Activated CD4-positive, alpha-beta T cell treated with anti-CD3 and anti-CD28 coated beads, Interleukin-2, amount 10 ng/mL, durations not matched to agents 7 days and 5 days (primary cell): ENCODE results near the gene ACYP2. TPM values are rescaled to one million over a fixed set of nuclear protein-coding genes. Genes with fewer than 3 reads are reported as not detected.
"Not testable (repeated sequence)": the region's sequence is repeated elsewhere in the genome, so short reads cannot be mapped to it uniquely, and the experiment has no call there.

Source experiments
- CTCF ChIA-PET: fragments of 350-600 bp; sonication (Branson Sonifier 250); formaldehyde crosslinking; loops from one replicate; lab custom pipeline; 2021; ENCODE audit warnings: antibody characterized with exemption; lab: Charles Lee
- POLR2A ChIA-PET: fragments of 350-600 bp; sonication (Branson Sonifier 250); formaldehyde crosslinking; loops from one replicate; lab custom pipeline; 2021; ENCODE audit warnings: antibody characterized with exemption; lab: Charles Lee
- DNase-seq: peaks from one replicate; pipeline ENCODE4 v3.0.0-alpha.2; 2020
- H3K27ac Mint-ChIP-seq: one replicate; pipeline ENCODE4 v1.8.0; 2021; ENCODE audit warnings: mild to moderate bottlenecking, moderate library complexity, mixed read lengths
- H3K27me3 Mint-ChIP-seq: one replicate; pipeline ENCODE4 v1.8.0; 2021; ENCODE audit warnings: mixed read lengths
- H3K36me3 Mint-ChIP-seq: one replicate; pipeline ENCODE4 v1.8.0; 2021; ENCODE audit warnings: low read depth, mixed read lengths
- H3K4me1 Mint-ChIP-seq: one replicate; pipeline ENCODE4 v1.8.0; 2021; ENCODE audit warnings: mixed read lengths
- H3K4me3 Mint-ChIP-seq: one replicate; pipeline ENCODE4 v1.8.0; 2021; ENCODE audit warnings: mild to moderate bottlenecking, moderate library complexity, mixed read lengths
- H3K9me3 Mint-ChIP-seq: one replicate; pipeline ENCODE4 v1.8.0; 2021; ENCODE audit warnings: mixed read lengths
- total RNA-seq, 2 experiments: library from RNA; stranded (reverse); gene quantifications; one replicate each; pipeline ENCODE4 v1.2.3, GENCODE V29; 2021

The ACYP2 gene
- total RNA-seq, 2 experiments from 2014 or later, result 12.9 to 13.1 TPM

DNA sequence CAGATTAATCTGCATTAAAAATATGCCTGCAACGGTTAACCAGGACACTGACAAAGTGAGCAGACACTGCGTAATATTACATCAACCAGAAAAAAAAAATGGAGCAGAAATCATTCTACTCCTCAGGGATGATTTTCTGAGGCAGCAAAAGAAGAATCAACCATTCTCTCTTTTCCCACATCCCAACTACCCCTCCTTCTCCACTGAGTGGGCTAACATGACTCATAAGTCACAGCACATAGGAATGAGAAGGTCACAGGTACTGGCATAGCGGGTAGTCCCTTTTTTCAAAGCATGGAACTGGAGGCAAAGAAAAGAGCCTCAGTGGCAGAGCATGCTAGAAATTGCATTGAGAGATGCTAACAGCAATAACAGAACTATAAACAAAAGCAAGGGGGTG is 194.9 kb downstream of the ACYP2 start:
- no peaks in the 10 kb centered on the region for H3K36me3 Mint-ChIP-seq
- POLR2A ChIA-PET, result no interaction called here
- no peak overlapping the region for H3K4me3 Mint-ChIP-seq
- H3K4me1 Mint-ChIP-seq, result no peaks in the 10 kb centered on the region
- CTCF ChIA-PET, result interaction anchor here (0.7 kb wide), 1 partner anchor 376 kb away, joined by 3 read pairs; no protein-coding TSS in a partner anchor
- peaks cover 2% of the 10 kb centered on the region for H3K9me3 Mint-ChIP-seq
- peaks cover 11% of the 10 kb centered on the region for H3K27me3 Mint-ChIP-seq
- no peak overlapping the region for H3K27ac Mint-ChIP-seq
- no peak for DNase-seq

DNA sequence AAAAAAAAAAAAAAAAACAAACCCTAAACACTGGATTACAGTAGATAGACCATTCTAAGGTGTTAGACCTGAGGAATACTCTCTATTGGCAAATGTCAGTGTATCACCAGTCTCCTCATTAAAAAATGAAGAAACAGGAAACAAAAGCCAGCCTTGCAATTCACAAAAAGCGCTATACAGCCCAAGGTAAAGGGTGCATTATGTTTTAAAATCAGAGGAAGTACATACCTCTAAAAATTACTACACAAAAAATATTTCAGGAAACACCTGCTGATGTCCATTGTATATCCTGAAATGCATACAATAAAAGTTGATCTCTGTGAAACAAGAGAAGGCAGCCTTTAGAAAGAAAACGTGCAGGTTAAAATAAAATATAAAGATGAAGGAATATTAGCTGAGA is 195.5 kb downstream of the ACYP2 start:
- Mint-ChIP-seq H3K4me1 (no peaks in the 10 kb centered on the region), H3K27ac (no peak overlapping the region), H3K4me3 (no peak overlapping the region), H3K27me3 (peaks cover 11% of the 10 kb centered on the region), H3K9me3 (peaks cover 2% of the 10 kb centered on the region), H3K36me3 (no peaks in the 10 kb centered on the region)
- ChIA-PET CTCF (interaction anchor here (0.7 kb wide), 1 partner anchor 376 kb away, joined by 3 read pairs; no protein-coding TSS in a partner anchor), POLR2A (no interaction called here)
- DNase-seq, result no peak

DNA sequence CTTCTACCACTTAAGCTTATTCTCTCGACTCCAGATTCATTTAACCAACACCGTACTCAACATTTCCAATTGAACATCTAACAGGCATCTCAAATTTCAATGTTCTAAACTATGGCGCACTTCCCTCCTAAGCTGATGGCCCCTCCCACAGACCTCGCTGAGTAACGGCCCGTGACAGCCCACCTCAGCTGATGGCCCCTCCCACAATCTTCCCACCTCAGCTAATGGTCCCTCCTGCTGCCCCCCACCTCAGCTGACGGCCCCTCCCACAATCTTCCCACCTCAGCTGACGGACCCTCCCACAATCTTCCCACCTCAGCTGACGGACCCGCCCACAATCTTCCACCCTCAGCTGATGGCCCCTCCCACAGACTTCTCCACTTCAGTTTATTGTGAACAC is 197.7 kb downstream of the ACYP2 start:
- POLR2A ChIA-PET, result no interaction called here
- Mint-ChIP-seq H3K27me3 (peaks cover 12% of the 10 kb centered on the region), H3K36me3 (no peaks in the 10 kb centered on the region), H3K27ac (no peak overlapping the region), H3K4me1 (no peaks in the 10 kb centered on the region), H3K9me3 (peaks cover 2% of the 10 kb centered on the region), H3K4me3 (no peak overlapping the region)
- DNase-seq, result no peak
- CTCF ChIA-PET, result interaction anchor here (1.1 kb wide), 1 partner anchor 9 kb away, joined by 3 read pairs; no protein-coding TSS in a partner anchor

DNA sequence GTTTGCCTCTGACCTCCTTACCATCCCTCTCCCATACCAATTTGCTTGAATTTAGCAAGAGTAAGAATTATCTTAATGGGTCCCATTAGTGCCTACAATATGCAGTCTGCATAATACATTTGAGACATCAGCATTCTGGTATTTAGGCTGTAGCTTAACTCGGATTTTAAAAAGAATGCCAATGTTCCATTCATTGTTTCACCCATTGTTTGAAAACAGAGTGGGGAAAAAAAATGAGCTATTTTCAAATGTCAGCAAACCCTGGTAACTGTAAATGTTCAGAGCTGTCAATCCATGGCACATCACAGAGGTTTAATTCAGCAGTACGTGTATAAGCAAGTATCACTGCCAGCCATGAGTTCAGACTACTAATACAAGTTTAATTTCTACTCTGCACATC is 202.6 kb downstream of the ACYP2 start:
- H3K4me1 Mint-ChIP-seq, result no peaks in the 10 kb centered on the region
- CTCF ChIA-PET, result no interaction called here
- H3K27me3 Mint-ChIP-seq, result peaks cover 17% of the 10 kb centered on the region
- H3K36me3 Mint-ChIP-seq, result no peaks in the 10 kb centered on the region
- H3K27ac Mint-ChIP-seq, result no peak overlapping the region
- no peak overlapping the region for H3K4me3 Mint-ChIP-seq
- H3K9me3 Mint-ChIP-seq, result peaks cover 2% of the 10 kb centered on the region
- no peak for DNase-seq
- POLR2A ChIA-PET, result no interaction called here

DNA sequence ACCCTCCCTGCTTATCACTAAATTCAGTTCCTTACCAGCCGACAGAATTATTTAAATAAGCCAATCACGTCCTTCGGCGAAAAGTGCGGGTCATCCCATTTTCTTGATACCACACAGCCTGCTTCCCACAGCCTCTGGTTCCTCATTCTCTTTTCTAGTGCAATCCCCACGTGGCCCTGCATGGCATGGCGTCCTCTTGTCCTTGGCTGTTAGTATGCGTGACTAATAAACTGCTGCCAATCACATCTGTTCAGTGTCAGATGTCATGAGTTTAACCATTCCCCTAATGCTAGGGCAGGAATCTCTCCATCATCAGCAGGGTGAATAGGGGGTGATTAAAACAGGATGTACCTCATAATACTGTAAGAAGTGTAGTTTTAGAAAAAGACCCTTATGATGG is 203.4 kb downstream of the ACYP2 start:
- Mint-ChIP-seq H3K27me3 (peaks cover 18% of the 10 kb centered on the region), H3K4me1 (no peaks in the 10 kb centered on the region), H3K27ac (no peak overlapping the region), H3K36me3 (no peaks in the 10 kb centered on the region), H3K9me3 (peaks cover 2% of the 10 kb centered on the region), H3K4me3 (no peak overlapping the region)
- no peak for DNase-seq
- ChIA-PET CTCF (no interaction called here), POLR2A (no interaction called here)

DNA sequence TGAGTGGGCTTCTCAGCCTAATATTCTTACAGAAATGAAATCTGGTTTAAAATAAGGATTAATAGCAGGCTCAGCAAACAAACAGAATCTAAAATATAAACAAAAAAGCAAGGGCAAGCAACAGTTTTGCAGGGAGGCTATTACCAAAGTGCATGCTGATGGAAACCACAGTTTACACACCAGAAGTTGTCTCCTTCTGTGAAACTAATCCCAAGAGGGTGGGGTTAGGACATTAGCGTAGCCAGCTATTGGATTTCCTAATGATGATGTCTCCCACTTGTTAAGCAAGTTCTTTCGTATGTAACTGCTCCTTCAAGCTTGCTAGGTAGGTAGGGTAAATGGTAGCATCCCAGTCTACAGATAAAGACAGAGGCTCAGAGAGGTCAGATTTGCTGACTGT is 205.6 kb downstream of the ACYP2 start:
- Mint-ChIP-seq H3K4me3 (no peak overlapping the region), H3K4me1 (no peaks in the 10 kb centered on the region), H3K36me3 (no peaks in the 10 kb centered on the region), H3K9me3 (peaks cover 5% of the 10 kb centered on the region), H3K27me3 (peaks cover 15% of the 10 kb centered on the region), H3K27ac (no peak overlapping the region)
- POLR2A ChIA-PET, result no interaction called here
- DNase-seq, result no peak
- CTCF ChIA-PET, result no interaction called here

DNA sequence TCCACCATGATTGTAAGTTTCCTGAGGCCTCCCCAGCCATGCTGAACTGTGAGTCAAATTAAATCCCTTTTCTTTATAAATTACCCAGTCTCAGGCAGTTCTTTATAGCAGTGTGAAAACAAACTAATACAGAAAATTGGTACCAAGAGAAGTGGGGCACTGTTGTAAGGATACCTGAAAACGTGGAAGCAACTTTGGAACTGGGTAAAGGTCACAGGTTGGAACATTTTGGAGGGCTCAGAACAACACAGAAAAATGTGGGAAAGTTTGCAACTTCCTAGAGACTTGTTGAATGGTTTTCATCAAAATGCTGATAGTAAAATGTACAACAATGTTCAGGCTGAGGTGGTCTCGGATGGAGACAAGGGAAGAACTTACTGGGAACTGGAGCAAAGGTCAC is 209.1 kb downstream of the ACYP2 start:
- H3K36me3 Mint-ChIP-seq, DNase-seq, H3K27me3 Mint-ChIP-seq, H3K9me3 Mint-ChIP-seq, POLR2A ChIA-PET, H3K4me1 Mint-ChIP-seq, H3K27ac Mint-ChIP-seq, H3K4me3 Mint-ChIP-seq: not testable (repeated sequence)
- CTCF ChIA-PET, result interaction anchor here (0.6 to 1.9 kb wide), 2 partner anchors 10 to 189 kb away, joined by 5 to 6 read pairs; no protein-coding TSS in a partner anchor

DNA sequence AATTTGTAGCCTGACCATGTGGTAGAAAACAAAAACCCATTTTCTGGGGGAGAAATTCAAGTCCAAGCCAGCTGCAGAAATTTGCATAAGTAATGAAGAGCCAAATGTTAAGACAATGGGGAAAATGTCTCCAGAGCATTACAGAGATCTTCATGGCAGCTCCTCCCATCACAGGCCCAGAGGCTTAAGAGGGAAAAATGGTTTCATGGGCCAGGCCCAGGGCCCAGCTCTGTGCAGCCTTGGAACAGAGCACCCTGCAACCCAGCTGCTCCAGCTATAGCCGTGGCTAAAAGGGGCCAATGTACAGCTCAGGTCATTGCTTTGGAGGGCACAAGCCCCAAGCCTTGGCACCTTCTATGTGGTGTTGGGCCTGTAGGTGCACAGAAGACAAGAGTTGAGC is 209.7 kb downstream of the ACYP2 start:
- Mint-ChIP-seq H3K36me3 (no peaks in the 10 kb centered on the region), H3K27ac (no peak overlapping the region), H3K4me3 (no peak overlapping the region), H3K4me1 (peaks cover 4% of the 10 kb centered on the region), H3K27me3 (peaks cover 12% of the 10 kb centered on the region), H3K9me3 (peaks cover 5% of the 10 kb centered on the region)
- CTCF ChIA-PET, result interaction anchor here (0.6 kb wide), 1 partner anchor 189 kb away, joined by 6 read pairs; no protein-coding TSS in a partner anchor
- POLR2A ChIA-PET, result no interaction called here
- no peak for DNase-seq

DNA sequence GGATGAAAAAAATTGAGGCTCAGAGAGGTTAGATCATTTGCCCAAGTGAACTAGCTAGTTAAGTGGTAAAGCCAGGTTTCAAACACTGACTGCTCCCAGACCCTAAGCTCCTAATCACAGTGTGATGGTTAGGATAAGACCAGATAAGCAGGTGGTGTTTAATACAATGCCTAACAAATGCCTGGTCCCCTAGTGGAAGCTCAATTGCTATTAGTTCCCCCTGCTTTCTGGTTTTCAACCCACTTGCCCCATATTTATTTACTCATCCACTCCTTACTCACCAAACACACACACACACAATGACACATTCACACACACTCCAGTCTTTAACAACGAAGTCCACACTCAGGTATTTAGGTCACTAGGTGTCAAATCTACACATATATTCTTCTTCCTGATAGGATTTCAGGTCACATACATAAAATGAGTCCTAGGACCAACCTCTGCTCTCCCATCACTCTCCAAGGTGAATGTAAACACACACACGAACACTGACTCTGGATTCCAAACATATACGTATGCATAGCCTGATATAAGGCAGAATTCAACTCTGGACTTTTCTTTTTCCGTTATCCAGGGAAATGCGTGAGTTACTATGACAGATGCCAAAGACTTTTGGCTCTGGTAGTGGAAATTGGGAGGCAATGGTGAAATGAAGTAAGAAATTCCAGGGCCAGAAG is 214.2 kb downstream of the ACYP2 start:
- H3K27ac Mint-ChIP-seq, result no peak overlapping the region
- H3K4me3 Mint-ChIP-seq, result peak overlapping the region; percentile 77
- POLR2A ChIA-PET, result interaction anchor here (0.6 kb wide), 1 partner anchor 952 kb away, joined by 4 read pairs; no protein-coding TSS in a partner anchor
- H3K36me3 Mint-ChIP-seq, result no peaks in the 10 kb centered on the region
- peaks cover 17% of the 10 kb centered on the region for H3K4me1 Mint-ChIP-seq
- H3K9me3 Mint-ChIP-seq, result peaks cover 4% of the 10 kb centered on the region
- DNase-seq, result no peak
- H3K27me3 Mint-ChIP-seq, result peaks cover 16% of the 10 kb centered on the region
- CTCF ChIA-PET, result interaction anchor here (0.8 kb wide), 1 partner anchor 8 kb away, joined by 3 read pairs; no protein-coding TSS in a partner anchor

DNA sequence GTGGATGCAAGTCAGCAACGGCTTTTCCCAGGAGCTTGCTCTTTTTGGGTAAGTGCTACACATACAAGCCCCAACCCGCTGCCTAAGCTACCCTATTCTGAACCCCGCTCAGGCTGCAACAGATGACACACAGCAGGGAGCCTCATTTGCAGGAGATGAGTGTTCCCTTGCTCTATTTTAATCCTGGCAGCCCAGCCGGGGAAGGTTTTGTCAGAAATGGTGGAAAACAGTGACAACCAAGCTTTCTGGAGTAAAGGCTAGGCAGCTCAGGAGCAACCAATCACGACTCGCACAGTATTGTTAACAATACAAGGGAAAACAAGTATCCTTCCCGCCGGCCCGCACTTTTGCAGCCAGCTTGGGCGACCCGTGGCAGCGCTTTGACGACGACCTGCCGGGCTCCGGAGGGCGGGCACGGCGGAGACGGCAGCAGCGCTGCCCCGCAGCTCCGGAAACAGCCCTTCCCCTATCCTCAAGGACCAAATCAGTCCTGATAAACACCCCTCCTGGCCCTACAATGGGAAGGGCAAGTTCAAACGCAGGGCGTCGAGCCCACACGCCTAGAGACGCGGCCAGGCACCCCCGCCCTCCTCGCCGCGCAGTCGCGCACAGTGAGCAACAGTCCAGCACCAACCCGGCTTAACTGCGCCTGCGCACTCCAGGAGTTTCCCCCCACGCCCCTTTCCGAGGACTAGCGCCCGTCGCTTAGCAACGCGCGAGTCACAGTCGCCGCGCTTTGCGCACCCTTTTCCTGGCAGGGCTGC is 214.9 kb downstream of the ACYP2 start:
- H3K36me3 Mint-ChIP-seq, result no peaks in the 10 kb centered on the region
- peaks cover 17% of the 10 kb centered on the region for H3K4me1 Mint-ChIP-seq
- peak overlapping the region; percentile 78 for H3K27ac Mint-ChIP-seq
- ChIA-PET CTCF (no interaction called here), POLR2A (no interaction called here)
- peak; percentile 91 for DNase-seq
- peak overlapping the region; percentile 77 for H3K4me3 Mint-ChIP-seq
- no peaks in the 10 kb centered on the region for H3K9me3 Mint-ChIP-seq
- H3K27me3 Mint-ChIP-seq, result peaks cover 16% of the 10 kb centered on the region

DNA sequence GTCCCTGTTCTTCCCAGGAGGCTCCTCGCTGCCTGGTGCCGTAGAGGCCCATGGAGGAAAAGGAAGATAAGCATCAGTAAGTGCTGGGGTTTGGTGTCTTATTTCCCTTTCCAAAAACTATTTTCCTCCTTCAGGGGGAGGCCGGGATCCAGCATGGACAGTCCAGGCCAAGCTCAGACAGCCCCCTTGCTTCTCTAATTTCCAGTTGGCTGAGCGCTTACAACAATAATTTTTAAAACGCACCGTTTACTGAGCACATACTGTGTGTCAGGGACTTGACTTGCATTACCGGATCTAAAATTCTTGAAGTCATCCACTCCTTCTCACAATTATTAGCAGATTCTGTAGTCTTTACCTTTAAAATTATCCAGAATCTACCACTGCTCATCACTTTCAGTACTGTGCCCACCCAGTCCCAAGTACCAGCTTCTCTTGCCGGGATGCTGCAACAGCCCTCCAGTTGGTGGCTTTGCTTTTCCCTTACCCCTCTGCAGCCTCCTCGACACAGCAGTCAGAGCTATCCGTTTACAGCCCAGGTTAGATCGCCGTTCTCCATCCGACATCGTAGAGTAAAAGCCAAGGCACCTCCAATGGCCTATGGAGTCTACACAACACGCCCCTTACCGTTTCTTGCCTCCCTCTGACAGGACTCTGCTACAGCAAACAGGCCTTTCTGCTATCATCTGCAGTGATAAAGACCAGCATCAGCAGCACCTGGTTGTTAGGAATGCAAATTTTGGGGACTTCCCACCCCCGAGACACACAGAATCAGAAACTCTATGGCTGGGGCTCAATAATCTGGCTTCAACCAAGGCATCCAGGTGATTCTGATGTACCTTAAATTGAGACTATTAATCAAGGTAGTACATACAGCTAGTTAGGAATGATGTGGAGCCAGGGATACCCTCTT is 215.8 kb downstream of the ACYP2 start:
- peaks cover 17% of the 10 kb centered on the region for H3K4me1 Mint-ChIP-seq
- H3K36me3 Mint-ChIP-seq, result no peaks in the 10 kb centered on the region
- ChIA-PET CTCF (interaction anchor here (1.3 kb wide), 1 partner anchor 11 kb away, joined by 3 read pairs; no protein-coding TSS in a partner anchor), POLR2A (no interaction called here)
- DNase-seq, result no peak
- peak overlapping the region; percentile 77 for H3K4me3 Mint-ChIP-seq
- no peaks in the 10 kb centered on the region for H3K9me3 Mint-ChIP-seq
- peak overlapping the region; percentile 78 for H3K27ac Mint-ChIP-seq
- H3K27me3 Mint-ChIP-seq, result peaks cover 16% of the 10 kb centered on the region

DNA sequence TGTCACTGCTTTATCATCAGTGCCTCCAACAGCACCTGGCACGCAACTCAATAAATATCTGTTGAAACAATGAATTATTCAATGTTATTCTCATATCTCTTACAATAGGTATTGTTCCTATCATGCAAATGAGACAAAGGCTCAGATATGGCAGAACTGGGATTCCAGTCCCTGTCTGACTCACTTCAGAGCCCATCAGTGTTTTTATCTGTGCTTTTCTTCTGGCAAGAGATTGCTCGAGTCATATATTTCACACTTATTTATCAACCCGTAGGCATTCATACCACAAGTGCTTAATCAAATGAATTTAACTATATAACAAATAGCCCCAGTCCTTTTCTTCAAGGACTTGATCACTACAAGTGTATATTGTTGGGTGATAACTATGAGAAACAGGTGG is 217.0 kb downstream of the ACYP2 start:
- no peak for DNase-seq
- no peak overlapping the region for H3K4me3 Mint-ChIP-seq
- no peaks in the 10 kb centered on the region for H3K36me3 Mint-ChIP-seq
- no peak overlapping the region for H3K27ac Mint-ChIP-seq
- ChIA-PET POLR2A (no interaction called here), CTCF (interaction anchor here (1.3 kb wide), 1 partner anchor 10 kb away, joined by 3 read pairs; no protein-coding TSS in a partner anchor)
- H3K9me3 Mint-ChIP-seq, result no peaks in the 10 kb centered on the region
- H3K4me1 Mint-ChIP-seq, result peaks cover 17% of the 10 kb centered on the region
- peaks cover 16% of the 10 kb centered on the region for H3K27me3 Mint-ChIP-seq
